ENCODE data around the gene SPX.

SPX gene

GRCh38 chr12:21523148-21523547 lies 2.9 kb upstream of the SPX start:
- H3K4me1 ChIP-seq (ENCODE audit: insufficient read depth, low read length, poor library complexity, severe bottlenecking) = no peaks in the 10 kb centered on the region
- no peaks in the 10 kb centered on the region for H3K27me3 ChIP-seq (ENCODE audit: insufficient read depth, low read length, poor library complexity, severe bottlenecking)
- H2AFZ ChIP-seq (ENCODE audit: low read length) = no peak overlapping the region
- no peaks in the 10 kb centered on the region for H3K79me2 ChIP-seq (ENCODE audit: insufficient read depth, low read length)
- H3K9me2 ChIP-seq (replicated peaks; ENCODE audit: low read depth, low read length) = no peaks in the 10 kb centered on the region
- H3K36me3 ChIP-seq (ENCODE audit: insufficient read depth, low read length) = no peaks in the 10 kb centered on the region
- H3K9me3 ChIP-seq (ENCODE audit: insufficient read depth, low read depth, low read length) = no peaks in the 10 kb centered on the region
- H3K9ac ChIP-seq (ENCODE audit: low read depth, low read length, poor library complexity, severe bottlenecking) = no peak overlapping the region
- no peak overlapping the region for H3K4me2 ChIP-seq (ENCODE audit: low read depth, low read length, poor library complexity, severe bottlenecking)
- TF ChIP-seq EZH2phosphoT487 (IDR thresholded peaks at IDR 0.05; ENCODE audit: borderline replicate concordance) = no peak
- TF ChIP-seq, protein P1, sequence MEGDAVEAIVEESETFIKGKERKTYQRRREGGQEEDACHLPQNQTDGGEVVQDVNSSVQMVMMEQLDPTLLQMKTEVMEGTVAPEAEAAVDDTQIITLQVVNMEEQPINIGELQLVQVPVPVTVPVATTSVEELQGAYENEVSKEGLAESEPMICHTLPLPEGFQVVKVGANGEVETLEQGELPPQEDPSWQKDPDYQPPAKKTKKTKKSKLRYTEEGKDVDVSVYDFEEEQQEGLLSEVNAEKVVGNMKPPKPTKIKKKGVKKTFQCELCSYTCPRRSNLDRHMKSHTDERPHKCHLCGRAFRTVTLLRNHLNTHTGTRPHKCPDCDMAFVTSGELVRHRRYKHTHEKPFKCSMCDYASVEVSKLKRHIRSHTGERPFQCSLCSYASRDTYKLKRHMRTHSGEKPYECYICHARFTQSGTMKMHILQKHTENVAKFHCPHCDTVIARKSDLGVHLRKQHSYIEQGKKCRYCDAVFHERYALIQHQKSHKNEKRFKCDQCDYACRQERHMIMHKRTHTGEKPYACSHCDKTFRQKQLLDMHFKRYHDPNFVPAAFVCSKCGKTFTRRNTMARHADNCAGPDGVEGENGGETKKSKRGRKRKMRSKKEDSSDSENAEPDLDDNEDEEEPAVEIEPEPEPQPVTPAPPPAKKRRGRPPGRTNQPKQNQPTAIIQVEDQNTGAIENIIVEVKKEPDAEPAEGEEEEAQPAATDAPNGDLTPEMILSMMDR (conservative IDR thresholded peaks at IDR 0.05; ENCODE audit: low read length) = no peak
- no peaks in the 10 kb centered on the region for H4K20me1 ChIP-seq (ENCODE audit: insufficient read depth, low read length, poor library complexity, severe bottlenecking)
- H3F3A ChIP-seq (ENCODE audit: low read depth) = no peaks in the 10 kb centered on the region
- H3K4me3 ChIP-seq (ENCODE audit: low read length, poor library complexity, severe bottlenecking) = no peak overlapping the region

DNA sequence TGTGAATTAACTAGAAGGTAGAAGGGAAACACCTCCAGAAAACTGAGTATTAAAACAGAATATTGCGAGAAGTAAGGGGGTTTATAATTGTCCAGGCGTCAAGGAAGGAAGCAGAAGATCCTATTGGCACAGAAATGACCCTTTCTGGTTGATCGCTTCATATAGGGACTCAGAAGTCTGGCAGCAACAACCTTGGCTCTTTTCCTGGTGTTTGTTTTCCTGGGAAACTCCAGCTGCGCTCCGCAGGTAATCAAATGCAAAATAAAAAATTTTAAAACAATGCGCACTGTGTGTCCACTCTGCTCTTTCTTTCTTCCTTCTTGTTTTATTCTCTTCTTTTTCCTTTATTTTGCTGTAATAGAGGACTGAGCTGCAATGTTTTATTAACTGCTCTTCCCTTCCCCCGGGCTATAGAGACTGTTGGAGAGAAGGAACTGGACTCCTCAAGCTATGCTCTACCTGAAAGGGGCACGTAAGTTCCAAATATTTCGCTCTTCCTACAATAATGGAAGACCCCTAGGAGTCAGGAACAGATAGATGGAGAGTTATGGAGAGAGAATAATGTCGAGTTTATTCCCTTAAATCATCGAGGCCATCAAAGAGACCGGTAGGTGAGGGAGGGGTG lies 737 bp downstream of the SPX start:
- no peaks in the 10 kb centered on the region for H3K79me2 ChIP-seq (ENCODE audit: insufficient read depth, low read length)
- H4K20me1 ChIP-seq (ENCODE audit: insufficient read depth, low read length, poor library complexity, severe bottlenecking) = no peaks in the 10 kb centered on the region
- H3K4me3 ChIP-seq (ENCODE audit: low read length, poor library complexity, severe bottlenecking) = no peak overlapping the region
- H3K9me2 ChIP-seq (replicated peaks; ENCODE audit: low read depth, low read length) = no peaks in the 10 kb centered on the region
- H3F3A ChIP-seq (ENCODE audit: low read depth) = no peaks in the 10 kb centered on the region
- H3K9me3 ChIP-seq (ENCODE audit: insufficient read depth, low read depth, low read length) = no peaks in the 10 kb centered on the region
- no peak overlapping the region for H3K4me2 ChIP-seq (ENCODE audit: low read depth, low read length, poor library complexity, severe bottlenecking)
- TF ChIP-seq, protein P1 (conservative IDR thresholded peaks at IDR 0.05; ENCODE audit: low read length) = no peak
- TF ChIP-seq EZH2phosphoT487 (IDR thresholded peaks at IDR 0.05; ENCODE audit: borderline replicate concordance) = no peak
- H3K4me1 ChIP-seq (ENCODE audit: insufficient read depth, low read length, poor library complexity, severe bottlenecking) = no peaks in the 10 kb centered on the region
- H3K36me3 ChIP-seq (ENCODE audit: insufficient read depth, low read length) = no peaks in the 10 kb centered on the region
- H3K27me3 ChIP-seq (ENCODE audit: insufficient read depth, low read length, poor library complexity, severe bottlenecking) = no peaks in the 10 kb centered on the region
- no peak overlapping the region for H2AFZ ChIP-seq (ENCODE audit: low read length)
- no peak overlapping the region for H3K9ac ChIP-seq (ENCODE audit: low read depth, low read length, poor library complexity, severe bottlenecking)

GRCh38 chr12:21527451-21528180 lies 1.5 kb downstream of the SPX start:
- H3K4me1 ChIP-seq (ENCODE audit: insufficient read depth, low read length, poor library complexity, severe bottlenecking) = no peaks in the 10 kb centered on the region
- no peak overlapping the region for H3K4me2 ChIP-seq (ENCODE audit: low read depth, low read length, poor library complexity, severe bottlenecking)
- no peak overlapping the region for H2AFZ ChIP-seq (ENCODE audit: low read length)
- no peaks in the 10 kb centered on the region for H3F3A ChIP-seq (ENCODE audit: low read depth)
- H3K79me2 ChIP-seq (ENCODE audit: insufficient read depth, low read length) = no peaks in the 10 kb centered on the region
- H3K27me3 ChIP-seq (ENCODE audit: insufficient read depth, low read length, poor library complexity, severe bottlenecking) = no peaks in the 10 kb centered on the region
- no peaks in the 10 kb centered on the region for H4K20me1 ChIP-seq (ENCODE audit: insufficient read depth, low read length, poor library complexity, severe bottlenecking)
- no peaks in the 10 kb centered on the region for H3K9me2 ChIP-seq (replicated peaks; ENCODE audit: low read depth, low read length)
- no peaks in the 10 kb centered on the region for H3K9me3 ChIP-seq (ENCODE audit: insufficient read depth, low read depth, low read length)
- H3K36me3 ChIP-seq (ENCODE audit: insufficient read depth, low read length) = no peaks in the 10 kb centered on the region
- no peak overlapping the region for H3K4me3 ChIP-seq (ENCODE audit: low read length, poor library complexity, severe bottlenecking)
- no peak overlapping the region for H3K9ac ChIP-seq (ENCODE audit: low read depth, low read length, poor library complexity, severe bottlenecking)
- no peak for TF ChIP-seq EZH2phosphoT487 (IDR thresholded peaks at IDR 0.05; ENCODE audit: borderline replicate concordance)
- TF ChIP-seq, protein P1 (conservative IDR thresholded peaks at IDR 0.05; ENCODE audit: low read length) = no peak
